HEK293 (cell line): ENCODE measurements around the gene ARMH4.

Experiments used
- CTCF ChIA-PET: fragments of 350-600 bp; formaldehyde crosslinking; extraction: SDS; loops from one replicate; lab custom pipeline; 2021; ENCODE audit warnings: antibody characterized with exemption; lab: Yijun Ruan, JAX
- POLR2A ChIA-PET: fragments of 300-600 bp; formaldehyde crosslinking; extraction: SDS; loops from one replicate; lab custom pipeline; 2020; ENCODE audit warnings: antibody characterized with exemption, inconsistent platforms; lab: Yijun Ruan, JAX
- H3K27ac ChIP-seq: fragments of 200-500 bp; sonication (Bioruptor generic); 2 replicates; pipeline ENCODE4 v1.5.1; 2014; ENCODE audit warnings: low read depth, low read length, control low read depth, inconsistent platforms; ENCODE audit errors: extremely low read depth
- H3K36me3 ChIP-seq, 2 experiments: fragments of 200-500 bp in 1 of 2; sonication (Bioruptor generic) in 1 of 2; 1 replicate in 1 of 2; 2 replicates in 1 of 2; pipeline ENCODE4 v1.5.1; 2014 to 2017; ENCODE audit warnings: inconsistent platforms in 2 of 2, low read length in 2 of 2; ENCODE audit not compliant: control insufficient read depth in 2 of 2, insufficient read depth in 1 of 2
- H3K4me1 ChIP-seq: fragments of 200-500 bp; sonication (Bioruptor generic); 2 replicates; pipeline ENCODE4 v1.5.1; 2014; ENCODE audit warnings: mild to moderate bottlenecking, low read length, inconsistent platforms; ENCODE audit not compliant: control insufficient read depth, insufficient read depth
- H3K4me3 ChIP-seq: 2 replicates; pipeline ENCODE4 v1.5.1; 2011; ENCODE audit warnings: low read depth, mild to moderate bottlenecking, control low read depth, low read length, moderate library complexity
- H3K9me3 ChIP-seq: fragments of 200-500 bp; sonication (Bioruptor generic); 2 replicates; pipeline ENCODE4 v1.5.1; 2014; ENCODE audit warnings: low read depth, low read length, inconsistent platforms; ENCODE audit not compliant: control insufficient read depth, insufficient read depth
- GLI4 ChIP-seq: fragments of 450-650 bp; formaldehyde crosslinking; IDR thresholded peaks from 2 replicates; pipeline ENCODE4 v1.5.1; 2016; ENCODE audit warnings: missing biosample characterization, missing genetic modification characterization
- MYNN ChIP-seq: fragments of 450-650 bp; formaldehyde crosslinking; IDR thresholded peaks from 2 replicates; pipeline ENCODE4 v1.5.1; 2016; ENCODE audit warnings: missing biosample characterization, missing genetic modification characterization, borderline replicate concordance
- OSR2 ChIP-seq: fragments of 450-650 bp; formaldehyde crosslinking; IDR thresholded peaks from 2 replicates; pipeline ENCODE4 v1.5.1; 2016; ENCODE audit warnings: missing biosample characterization, missing genetic modification characterization
- RBAK ChIP-seq: fragments of 450-650 bp; formaldehyde crosslinking; IDR thresholded peaks from 2 replicates; pipeline ENCODE4 v1.5.1; 2016; ENCODE audit warnings: missing biosample characterization, missing genetic modification characterization
- WT1 ChIP-seq: fragments of 450-650 bp; formaldehyde crosslinking; IDR thresholded peaks from 2 replicates; pipeline ENCODE4 v1.5.1; 2016; ENCODE audit warnings: missing biosample characterization, missing genetic modification characterization
- YY1 ChIP-seq: fragments of 450-650 bp; formaldehyde crosslinking; IDR thresholded peaks from 2 replicates; pipeline ENCODE4 v1.5.1; 2018; ENCODE audit warnings: missing biosample characterization, missing genetic modification characterization
- ZNF132 ChIP-seq: fragments of 450-650 bp; formaldehyde crosslinking; IDR thresholded peaks from 2 replicates; pipeline ENCODE4 v1.5.1; 2017; ENCODE audit warnings: missing biosample characterization, missing genetic modification characterization, borderline replicate concordance
- ZNF202 ChIP-seq: fragments of 450-650 bp; formaldehyde crosslinking; IDR thresholded peaks from 2 replicates; pipeline ENCODE4 v1.5.1; 2016; ENCODE audit warnings: missing biosample characterization, missing genetic modification characterization, borderline replicate concordance
- ZNF366 ChIP-seq: fragments of 450-650 bp; formaldehyde crosslinking; conservative IDR thresholded peaks from 2 replicates; pipeline ENCODE4 v1.5.1; 2016; ENCODE audit warnings: missing biosample characterization, missing genetic modification characterization
- ZNF488 ChIP-seq: fragments of 450-650 bp; formaldehyde crosslinking; IDR thresholded peaks from 2 replicates; pipeline ENCODE4 v1.5.1; 2016; ENCODE audit warnings: missing biosample characterization, missing genetic modification characterization
- ZNF510 ChIP-seq: fragments of 450-650 bp; formaldehyde crosslinking; IDR thresholded peaks from 2 replicates; pipeline ENCODE4 v1.5.1; 2018; ENCODE audit warnings: mild to moderate bottlenecking, missing genetic modification characterization, missing biosample characterization; ENCODE audit not compliant: insufficient replicate concordance
- ZNF596 ChIP-seq: fragments of 450-650 bp; IDR thresholded peaks from 2 replicates; pipeline ENCODE4 v1.5.0; 2018; ENCODE audit warnings: missing biosample characterization, mild to moderate bottlenecking, missing genetic modification characterization, moderate library complexity
- ZNF670 ChIP-seq: fragments of 450-650 bp; formaldehyde crosslinking; IDR thresholded peaks from 2 replicates; pipeline ENCODE4 v1.5.1; 2016; ENCODE audit warnings: missing biosample characterization, missing genetic modification characterization, low read depth
- ZNF747 ChIP-seq: fragments of 450-650 bp; formaldehyde crosslinking; IDR thresholded peaks from 2 replicates; pipeline ENCODE4 v1.5.1; 2016; ENCODE audit warnings: missing biosample characterization, missing genetic modification characterization
- TF ChIP-seq, protein P1 (sequence below): fragments of 450-650 bp; formaldehyde crosslinking; IDR thresholded peaks from 2 replicates; pipeline ENCODE4 v1.5.1; 2017; ENCODE audit warnings: missing biosample characterization, mild to moderate bottlenecking, missing genetic modification characterization, moderate library complexity
- TF ChIP-seq, protein P2 (sequence below): fragments of 450-650 bp; formaldehyde crosslinking; IDR thresholded peaks from 2 replicates; pipeline ENCODE4 v1.5.1; 2016; ENCODE audit warnings: missing biosample characterization, missing genetic modification characterization, borderline replicate concordance
- TF ChIP-seq, protein P3 (sequence below): fragments of 450-650 bp; formaldehyde crosslinking; IDR thresholded peaks from 2 replicates; pipeline ENCODE4 v1.5.1; 2016; ENCODE audit warnings: missing biosample characterization, missing genetic modification characterization
- TF ChIP-seq, protein P4 (sequence below): fragments of 450-650 bp; formaldehyde crosslinking; IDR thresholded peaks from 2 replicates; pipeline ENCODE4 v1.5.1; 2016; ENCODE audit warnings: missing biosample characterization, missing genetic modification characterization, low read depth
- TF ChIP-seq, protein P5 (sequence below): fragments of 450-650 bp; formaldehyde crosslinking; IDR thresholded peaks from 2 replicates; pipeline ENCODE4 v1.5.1; 2017; ENCODE audit warnings: missing biosample characterization, missing genetic modification characterization
- TF ChIP-seq, protein P6 (sequence below): fragments of 450-650 bp; formaldehyde crosslinking; IDR thresholded peaks from 2 replicates; pipeline ENCODE4 v1.5.1; 2016; ENCODE audit warnings: missing biosample characterization, missing genetic modification characterization

ARMH4 gene

DNA sequence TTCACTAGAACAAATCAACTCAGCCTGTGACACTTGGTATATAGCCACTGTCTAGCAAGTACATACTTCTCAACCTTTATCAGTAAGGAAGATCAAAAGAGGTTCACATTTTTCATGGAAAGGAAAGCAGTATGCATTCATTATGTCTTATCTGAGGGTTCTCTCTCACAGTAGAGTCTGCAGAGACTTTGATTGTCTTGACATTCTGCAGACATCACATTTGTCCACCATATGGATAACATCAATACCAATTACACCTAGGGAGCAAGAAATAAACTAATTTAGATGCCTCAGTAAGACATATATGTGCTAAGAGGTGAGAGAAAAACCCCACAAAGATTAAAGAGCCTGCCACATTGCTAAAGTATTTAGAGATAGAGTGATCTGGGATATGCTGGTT, 175.3 kb downstream of the ARMH4 start:
- no peaks in the 10 kb centered on the region for H3K36me3 ChIP-seq
- no peaks in the 10 kb centered on the region for H3K4me1 ChIP-seq
- no peak for TF ChIP-seq RBAK (tag by site-specific recombination)
- no peak for TF ChIP-seq ZNF202 (tag by site-specific recombination)
- TF ChIP-seq, protein P1, sequence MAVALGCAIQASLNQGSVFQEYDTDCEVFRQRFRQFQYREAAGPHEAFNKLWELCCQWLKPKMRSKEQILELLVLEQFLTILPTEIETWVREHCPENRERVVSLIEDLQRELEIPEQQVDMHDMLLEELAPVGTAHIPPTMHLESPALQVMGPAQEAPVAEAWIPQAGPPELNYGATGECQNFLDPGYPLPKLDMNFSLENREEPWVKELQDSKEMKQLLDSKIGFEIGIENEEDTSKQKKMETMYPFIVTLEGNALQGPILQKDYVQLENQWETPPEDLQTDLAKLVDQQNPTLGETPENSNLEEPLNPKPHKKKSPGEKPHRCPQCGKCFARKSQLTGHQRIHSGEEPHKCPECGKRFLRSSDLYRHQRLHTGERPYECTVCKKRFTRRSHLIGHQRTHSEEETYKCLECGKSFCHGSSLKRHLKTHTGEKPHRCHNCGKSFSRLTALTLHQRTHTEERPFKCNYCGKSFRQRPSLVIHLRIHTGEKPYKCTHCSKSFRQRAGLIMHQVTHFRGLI (tag by site-specific recombination) = no peak
- no peak for TF ChIP-seq YY1 (tag by site-specific recombination)
- TF ChIP-seq OSR2 = no peak
- no peak overlapping the region for H3K27ac ChIP-seq
- no peak overlapping the region for H3K4me3 ChIP-seq
- CTCF ChIA-PET = interaction anchor here (1.0 kb wide), 1 partner anchor 12 kb away, joined by 3 read pairs; no protein-coding TSS in a partner anchor
- no peaks in the 10 kb centered on the region for H3K9me3 ChIP-seq
- POLR2A ChIA-PET = no interaction called here

DNA sequence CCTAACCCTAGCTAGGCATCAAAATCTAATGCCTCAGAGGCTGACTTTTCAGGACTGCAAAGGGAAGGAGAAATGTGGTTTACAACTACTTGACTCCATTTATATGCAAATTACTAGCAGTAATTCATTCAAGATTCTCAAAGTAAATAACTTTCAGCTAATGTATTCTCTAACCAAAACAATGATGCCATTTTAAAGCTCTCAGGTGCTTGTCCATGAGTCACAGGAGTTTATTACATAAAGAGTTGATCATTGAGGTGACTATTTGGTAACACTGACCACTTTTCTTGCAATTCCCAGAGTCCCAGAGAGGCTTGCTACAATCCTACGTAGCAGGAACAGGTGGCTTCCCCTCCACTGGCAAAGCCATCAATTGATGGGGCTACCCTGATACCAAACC, 177.1 kb downstream of the ARMH4 start:
- POLR2A ChIA-PET = no interaction called here
- H3K9me3 ChIP-seq = no peaks in the 10 kb centered on the region
- H3K36me3 ChIP-seq = no peaks in the 10 kb centered on the region
- no peak overlapping the region for H3K27ac ChIP-seq
- CTCF ChIA-PET = no interaction called here
- H3K4me3 ChIP-seq = no peak overlapping the region
- H3K4me1 ChIP-seq = peaks cover 2% of the 10 kb centered on the region; the same call in 1 of the 2 replicates
- TF ChIP-seq GLI4 (tag by site-specific recombination) (no peak), ZNF747 (tag by site-specific recombination) (no peak), ZNF596 (tag by site-specific recombination) (no peak), ZNF510 (tag by site-specific recombination) (no peak), WT1 (no peak), MYNN (tag by site-specific recombination) (no peak), ZNF670 (no peak), ZNF488 (tag by site-specific recombination) (no peak), ZNF132 (no peak), ZNF366 (no peak)
- TF ChIP-seq, protein P2, sequence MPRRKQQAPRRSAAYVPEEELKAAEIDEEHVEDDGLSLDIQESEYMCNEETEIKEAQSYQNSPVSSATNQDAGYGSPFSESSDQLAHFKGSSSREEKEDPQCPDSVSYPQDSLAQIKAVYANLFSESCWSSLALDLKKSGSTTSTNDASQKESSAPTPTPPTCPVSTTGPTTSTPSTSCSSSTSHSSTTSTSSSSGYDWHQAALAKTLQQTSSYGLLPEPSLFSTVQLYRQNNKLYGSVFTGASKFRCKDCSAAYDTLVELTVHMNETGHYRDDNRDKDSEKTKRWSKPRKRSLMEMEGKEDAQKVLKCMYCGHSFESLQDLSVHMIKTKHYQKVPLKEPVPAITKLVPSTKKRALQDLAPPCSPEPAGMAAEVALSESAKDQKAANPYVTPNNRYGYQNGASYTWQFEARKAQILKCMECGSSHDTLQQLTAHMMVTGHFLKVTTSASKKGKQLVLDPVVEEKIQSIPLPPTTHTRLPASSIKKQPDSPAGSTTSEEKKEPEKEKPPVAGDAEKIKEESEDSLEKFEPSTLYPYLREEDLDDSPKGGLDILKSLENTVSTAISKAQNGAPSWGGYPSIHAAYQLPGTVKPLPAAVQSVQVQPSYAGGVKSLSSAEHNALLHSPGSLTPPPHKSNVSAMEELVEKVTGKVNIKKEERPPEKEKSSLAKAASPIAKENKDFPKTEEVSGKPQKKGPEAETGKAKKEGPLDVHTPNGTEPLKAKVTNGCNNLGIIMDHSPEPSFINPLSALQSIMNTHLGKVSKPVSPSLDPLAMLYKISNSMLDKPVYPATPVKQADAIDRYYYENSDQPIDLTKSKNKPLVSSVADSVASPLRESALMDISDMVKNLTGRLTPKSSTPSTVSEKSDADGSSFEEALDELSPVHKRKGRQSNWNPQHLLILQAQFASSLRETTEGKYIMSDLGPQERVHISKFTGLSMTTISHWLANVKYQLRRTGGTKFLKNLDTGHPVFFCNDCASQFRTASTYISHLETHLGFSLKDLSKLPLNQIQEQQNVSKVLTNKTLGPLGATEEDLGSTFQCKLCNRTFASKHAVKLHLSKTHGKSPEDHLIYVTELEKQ (tag by site-specific recombination) = no peak
- TF ChIP-seq, protein P3, sequence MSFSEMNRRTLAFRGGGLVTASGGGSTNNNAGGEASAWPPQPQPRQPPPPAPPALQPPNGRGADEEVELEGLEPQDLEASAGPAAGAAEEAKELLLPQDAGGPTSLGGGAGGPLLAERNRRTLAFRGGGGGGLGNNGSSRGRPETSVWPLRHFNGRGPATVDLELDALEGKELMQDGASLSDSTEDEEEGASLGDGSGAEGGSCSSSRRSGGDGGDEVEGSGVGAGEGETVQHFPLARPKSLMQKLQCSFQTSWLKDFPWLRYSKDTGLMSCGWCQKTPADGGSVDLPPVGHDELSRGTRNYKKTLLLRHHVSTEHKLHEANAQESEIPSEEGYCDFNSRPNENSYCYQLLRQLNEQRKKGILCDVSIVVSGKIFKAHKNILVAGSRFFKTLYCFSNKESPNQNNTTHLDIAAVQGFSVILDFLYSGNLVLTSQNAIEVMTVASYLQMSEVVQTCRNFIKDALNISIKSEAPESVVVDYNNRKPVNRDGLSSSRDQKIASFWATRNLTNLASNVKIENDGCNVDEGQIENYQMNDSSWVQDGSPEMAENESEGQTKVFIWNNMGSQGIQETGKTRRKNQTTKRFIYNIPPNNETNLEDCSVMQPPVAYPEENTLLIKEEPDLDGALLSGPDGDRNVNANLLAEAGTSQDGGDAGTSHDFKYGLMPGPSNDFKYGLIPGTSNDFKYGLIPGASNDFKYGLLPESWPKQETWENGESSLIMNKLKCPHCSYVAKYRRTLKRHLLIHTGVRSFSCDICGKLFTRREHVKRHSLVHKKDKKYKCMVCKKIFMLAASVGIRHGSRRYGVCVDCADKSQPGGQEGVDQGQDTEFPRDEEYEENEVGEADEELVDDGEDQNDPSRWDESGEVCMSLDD (tag by site-specific recombination) = no peak
- TF ChIP-seq, protein P4, sequence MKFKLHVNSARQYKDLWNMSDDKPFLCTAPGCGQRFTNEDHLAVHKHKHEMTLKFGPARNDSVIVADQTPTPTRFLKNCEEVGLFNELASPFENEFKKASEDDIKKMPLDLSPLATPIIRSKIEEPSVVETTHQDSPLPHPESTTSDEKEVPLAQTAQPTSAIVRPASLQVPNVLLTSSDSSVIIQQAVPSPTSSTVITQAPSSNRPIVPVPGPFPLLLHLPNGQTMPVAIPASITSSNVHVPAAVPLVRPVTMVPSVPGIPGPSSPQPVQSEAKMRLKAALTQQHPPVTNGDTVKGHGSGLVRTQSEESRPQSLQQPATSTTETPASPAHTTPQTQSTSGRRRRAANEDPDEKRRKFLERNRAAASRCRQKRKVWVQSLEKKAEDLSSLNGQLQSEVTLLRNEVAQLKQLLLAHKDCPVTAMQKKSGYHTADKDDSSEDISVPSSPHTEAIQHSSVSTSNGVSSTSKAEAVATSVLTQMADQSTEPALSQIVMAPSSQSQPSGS (tag by site-specific recombination) = no peak
- TF ChIP-seq, protein P5, sequence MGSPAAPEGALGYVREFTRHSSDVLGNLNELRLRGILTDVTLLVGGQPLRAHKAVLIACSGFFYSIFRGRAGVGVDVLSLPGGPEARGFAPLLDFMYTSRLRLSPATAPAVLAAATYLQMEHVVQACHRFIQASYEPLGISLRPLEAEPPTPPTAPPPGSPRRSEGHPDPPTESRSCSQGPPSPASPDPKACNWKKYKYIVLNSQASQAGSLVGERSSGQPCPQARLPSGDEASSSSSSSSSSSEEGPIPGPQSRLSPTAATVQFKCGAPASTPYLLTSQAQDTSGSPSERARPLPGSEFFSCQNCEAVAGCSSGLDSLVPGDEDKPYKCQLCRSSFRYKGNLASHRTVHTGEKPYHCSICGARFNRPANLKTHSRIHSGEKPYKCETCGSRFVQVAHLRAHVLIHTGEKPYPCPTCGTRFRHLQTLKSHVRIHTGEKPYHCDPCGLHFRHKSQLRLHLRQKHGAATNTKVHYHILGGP (tag by site-specific recombination) = no peak
- TF ChIP-seq, protein P6, sequence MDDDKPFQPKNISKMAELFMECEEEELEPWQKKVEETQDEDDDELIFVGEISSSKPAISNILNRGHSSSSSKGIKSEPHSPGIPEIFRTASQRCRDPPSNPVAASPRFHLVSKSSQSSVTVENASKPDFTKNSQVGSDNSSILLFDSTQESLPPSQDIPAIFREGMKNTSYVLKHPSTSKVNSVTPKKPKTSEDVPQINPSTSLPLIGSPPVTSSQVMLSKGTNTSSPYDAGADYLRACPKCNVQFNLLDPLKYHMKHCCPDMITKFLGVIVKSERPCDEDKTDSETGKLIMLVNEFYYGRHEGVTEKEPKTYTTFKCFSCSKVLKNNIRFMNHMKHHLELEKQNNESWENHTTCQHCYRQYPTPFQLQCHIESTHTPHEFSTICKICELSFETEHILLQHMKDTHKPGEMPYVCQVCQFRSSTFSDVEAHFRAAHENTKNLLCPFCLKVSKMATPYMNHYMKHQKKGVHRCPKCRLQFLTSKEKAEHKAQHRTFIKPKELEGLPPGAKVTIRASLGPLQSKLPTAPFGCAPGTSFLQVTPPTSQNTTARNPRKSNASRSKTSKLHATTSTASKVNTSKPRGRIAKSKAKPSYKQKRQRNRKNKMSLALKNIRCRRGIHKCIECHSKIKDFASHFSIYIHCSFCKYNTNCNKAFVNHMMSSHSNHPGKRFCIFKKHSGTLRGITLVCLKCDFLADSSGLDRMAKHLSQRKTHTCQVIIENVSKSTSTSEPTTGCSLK = no peak
